Activated CD4-positive, alpha-beta T cell treated with anti-CD3 and anti-CD28 coated beads for 1 hour (primary cell): ENCODE data around the gene CACNG1.

Experiments used
- DNase-seq: peaks from one replicate; pipeline ENCODE4 v3.0.0-alpha.2; 2020

CACNG1 gene

GRCh38 chr17:67052720-67053437, 8.5 kb downstream of the CACNG1 start:
- no peak for DNase-seq

GRCh38 chr17:67053438-67054000, 9.2 kb downstream of the CACNG1 start:
- no peak for DNase-seq

DNA sequence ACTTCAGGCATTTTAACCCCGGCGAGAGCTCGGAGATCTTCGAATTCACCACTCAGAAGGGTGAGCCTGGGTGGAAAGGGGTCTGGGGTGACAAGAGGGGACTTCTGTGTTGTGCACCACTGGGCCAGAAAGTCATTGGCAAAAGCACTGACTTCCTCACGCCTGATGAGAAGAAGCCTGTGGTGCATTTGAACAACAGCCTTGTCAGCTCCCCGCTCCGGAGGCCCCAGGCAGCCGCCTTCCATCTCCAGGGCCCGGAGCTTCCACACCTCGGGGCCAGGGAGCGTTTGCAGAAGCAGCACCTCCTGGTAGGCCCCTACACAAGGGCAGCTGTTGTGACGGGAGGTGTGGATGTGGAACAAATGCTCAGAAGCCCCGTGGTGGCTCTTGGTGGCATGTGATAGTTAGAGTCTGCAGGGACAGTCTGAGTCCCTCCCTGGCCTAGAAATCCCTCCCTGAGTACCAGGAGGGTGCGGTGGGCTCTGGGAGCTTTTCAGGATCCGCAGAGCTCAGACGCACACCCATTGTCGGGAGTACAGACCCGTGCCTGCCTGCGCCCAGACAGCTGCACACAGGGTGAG, 9.7 kb downstream of the CACNG1 start:
- no peak for DNase-seq

DNA sequence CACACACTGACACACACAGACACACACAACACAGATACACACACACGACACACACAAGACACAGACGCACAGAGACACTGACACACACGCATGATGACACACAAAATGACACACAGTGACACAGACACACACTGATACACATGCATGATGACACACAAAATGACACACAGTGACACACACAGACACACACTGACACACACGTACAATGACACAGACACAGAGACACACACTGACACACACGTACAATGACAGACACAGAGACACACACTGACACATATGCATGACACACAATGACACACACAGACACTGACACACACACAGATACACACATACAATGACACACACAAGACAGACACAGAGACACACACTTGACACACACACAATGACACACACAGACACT, 10.3 kb downstream of the CACNG1 start:
- DNase-seq: no peak

DNA sequence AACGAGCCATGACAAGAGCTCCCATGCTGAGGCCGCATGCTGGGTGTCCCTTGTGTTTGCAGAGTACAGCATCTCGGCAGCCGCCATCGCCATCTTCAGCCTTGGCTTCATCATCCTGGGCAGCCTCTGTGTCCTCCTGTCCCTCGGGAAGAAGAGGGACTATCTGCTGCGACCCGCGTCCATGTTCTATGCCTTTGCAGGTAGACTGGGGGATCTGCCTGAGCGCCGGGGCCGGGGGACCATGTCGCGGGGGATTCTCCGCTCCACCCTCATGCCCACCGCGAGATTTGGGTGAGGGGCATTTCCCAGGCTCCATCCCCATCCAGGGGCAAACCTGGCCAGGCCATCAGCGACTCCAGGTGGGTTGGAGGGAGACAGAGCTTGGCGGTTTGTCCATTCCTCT, 10.7 kb downstream of the CACNG1 start:
- no peak for DNase-seq

DNA sequence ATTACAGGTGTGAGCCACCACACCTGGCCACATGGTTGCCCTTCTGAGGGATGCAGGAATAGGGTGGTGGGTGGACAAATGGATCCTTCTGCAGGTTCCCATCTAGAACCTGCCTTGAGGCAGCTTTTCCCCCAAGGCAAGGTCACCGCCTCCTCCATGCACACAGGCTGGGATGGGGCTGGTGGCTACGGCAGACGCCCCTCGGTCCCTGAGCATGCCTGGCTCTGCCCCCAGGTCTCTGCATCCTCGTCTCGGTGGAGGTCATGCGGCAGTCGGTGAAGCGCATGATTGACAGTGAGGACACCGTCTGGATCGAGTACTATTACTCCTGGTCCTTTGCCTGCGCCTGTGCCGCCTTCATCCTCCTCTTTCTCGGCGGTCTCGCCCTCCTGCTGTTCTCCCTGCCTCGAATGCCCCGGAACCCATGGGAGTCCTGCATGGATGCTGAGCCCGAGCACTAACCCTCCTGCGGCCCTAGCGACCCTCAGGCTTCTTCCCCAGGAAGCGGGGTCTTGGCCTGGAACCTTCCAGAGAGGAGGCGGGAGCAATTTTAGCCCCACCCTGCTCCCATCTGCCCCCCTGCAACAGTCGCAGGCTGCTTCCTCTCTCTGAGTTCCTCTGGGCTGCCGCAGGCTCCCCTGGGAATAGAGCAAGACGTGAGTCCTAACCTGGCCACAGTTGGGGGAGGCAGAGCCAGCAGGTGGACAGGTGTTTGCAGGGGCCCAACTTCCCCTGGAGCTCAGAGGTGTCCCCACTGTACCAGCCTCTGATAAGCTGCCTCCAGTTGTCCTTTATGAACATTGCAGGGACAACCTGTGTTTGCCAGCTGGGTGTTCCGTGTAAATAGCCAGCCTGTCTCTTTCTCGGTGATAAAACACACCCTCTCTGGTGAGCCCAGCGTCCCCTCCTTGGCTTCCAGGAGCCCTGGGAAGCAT, 11.7 kb downstream of the CACNG1 start:
- no peak for DNase-seq

GRCh38 chr17:67056746-67057490, 12.6 kb downstream of the CACNG1 start:
- no peak for DNase-seq

GRCh38 chr17:67058036-67058435, 13.7 kb downstream of the CACNG1 start:
- no peak for DNase-seq

DNA sequence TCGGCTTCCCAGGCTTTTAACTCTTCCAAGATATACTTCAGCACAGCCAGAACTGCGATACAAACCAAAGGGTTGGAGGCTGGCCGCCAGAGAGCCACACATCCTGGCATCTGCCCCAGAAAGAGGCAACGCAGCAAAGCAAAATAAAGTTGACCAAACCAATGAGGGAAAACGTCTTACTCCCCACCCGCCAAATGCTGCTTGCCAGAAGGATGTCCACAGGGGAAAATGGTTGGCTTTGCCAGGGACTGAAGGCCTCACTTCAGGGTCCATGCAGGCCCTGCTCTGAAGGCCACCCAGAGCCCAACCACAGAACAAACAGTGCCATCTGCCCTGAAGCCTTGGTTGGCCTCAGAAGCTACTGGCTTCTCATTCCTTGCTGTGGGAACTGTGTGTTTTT, 15.0 kb downstream of the CACNG1 start:
- no peak for DNase-seq

- DNase-seq: no peak
Observed at GRCh38 chr17:67063141-67063540, 18.8 kb downstream of the CACNG1 start.

DNA sequence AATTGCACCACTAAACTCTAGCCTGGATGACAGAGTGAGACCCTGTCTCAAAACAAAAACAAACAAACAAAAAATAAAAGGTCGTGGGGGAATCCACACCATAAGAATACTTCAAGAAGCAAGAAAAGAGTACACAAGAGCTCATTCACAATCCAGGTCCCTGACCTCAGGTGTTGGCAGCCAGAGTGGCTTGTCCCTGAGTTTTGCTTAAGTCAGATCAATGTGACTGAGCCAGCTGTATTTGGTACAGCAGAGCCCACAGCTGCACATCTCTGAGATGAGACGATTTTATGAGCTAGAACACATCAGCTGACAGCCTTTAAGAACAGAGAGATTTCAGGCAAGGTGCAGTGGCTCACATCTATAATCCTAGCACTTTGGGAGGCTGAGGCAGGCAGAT, 22.4 kb downstream of the CACNG1 start:
- DNase-seq: no peak

DNA sequence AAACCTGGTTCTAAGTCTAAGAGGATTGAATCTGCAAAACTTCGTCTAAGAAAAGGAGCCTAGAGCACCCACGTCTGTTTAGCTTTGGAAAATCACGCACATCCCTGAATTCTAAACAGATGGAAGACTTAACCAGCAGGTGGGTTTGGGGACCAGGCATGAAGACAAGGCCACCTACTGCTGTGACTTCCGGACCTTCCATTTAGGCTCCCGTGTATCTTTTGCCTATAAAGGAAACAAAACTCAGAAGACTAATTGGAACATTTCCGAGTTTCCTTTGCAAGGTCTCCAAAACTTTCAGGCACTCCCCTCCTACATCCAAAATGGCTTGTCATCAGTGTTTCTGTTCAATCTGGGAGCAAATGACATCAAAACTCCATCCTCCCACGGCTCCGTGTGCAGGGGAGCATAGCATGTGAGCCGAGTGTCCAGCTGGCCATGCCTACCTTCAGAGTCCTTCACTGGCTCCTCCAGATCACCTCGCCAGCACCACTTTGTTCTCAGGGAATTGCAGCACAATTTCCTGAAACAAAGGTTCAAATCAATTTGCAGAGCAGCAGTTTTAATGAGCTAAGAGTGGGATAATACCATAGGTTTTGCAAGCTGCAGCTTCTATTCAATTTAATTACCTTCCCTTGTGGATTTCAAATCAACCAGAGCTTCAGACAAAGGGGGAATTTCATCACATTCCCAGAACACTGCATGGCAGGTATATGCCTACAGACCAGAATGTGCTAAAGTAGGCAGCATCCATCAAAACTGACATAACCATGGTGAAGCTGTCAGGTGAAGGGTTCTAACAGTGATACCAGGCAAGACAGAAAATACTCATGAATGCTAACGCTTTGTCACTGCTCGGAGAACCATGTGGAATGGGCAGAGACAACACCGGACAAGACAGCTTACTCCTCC, 23.5 kb downstream of the CACNG1 start:
- DNase-seq: no peak

DNA sequence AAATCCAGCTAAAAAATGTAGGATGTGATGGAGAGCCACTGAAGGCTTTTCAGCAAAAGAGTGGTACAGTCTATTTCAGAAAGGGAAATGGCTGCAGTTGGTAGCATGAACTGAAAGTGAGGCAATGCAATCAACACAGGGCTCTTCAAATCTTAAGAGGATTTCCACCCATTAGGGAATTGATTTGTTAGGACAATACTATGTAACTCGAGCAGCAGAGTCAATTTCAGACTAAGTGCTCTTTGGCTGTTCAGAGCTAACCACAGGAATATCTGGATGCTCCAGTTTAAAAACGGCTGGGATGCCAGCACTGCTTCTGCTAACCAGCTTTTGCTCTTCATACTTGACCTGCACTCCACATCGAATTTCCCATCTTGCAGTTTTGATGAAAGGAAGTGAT, 24.6 kb downstream of the CACNG1 start:
- no peak for DNase-seq

DNA sequence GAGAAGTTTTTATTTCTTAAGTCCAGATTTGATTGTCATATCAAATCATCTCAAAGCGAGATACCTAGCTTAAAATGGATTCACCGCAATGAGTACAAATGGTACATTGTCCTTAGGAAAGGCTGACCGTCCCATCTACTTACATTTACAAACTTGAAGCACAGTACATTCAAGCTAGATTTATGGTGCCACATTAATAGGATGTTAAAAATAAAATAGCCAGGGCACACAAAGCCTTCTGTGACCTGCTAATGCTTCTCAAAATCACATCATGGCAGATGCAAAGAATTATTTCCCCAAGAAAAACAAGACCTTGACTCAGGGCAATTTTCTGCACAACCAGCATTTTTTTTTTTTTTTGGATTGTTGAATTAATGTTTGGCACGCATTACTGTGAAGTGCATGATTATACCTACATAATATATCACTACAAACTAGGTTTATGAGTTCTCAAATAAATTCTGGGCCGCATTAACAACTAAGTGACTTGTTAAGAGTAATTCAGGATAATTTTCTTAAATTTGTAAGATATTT, 25.3 kb downstream of the CACNG1 start:
- DNase-seq: no peak

- DNase-seq: no peak
Observed at GRCh38 chr17:67071595-67071994, 27.2 kb downstream of the CACNG1 start.

GRCh38 chr17:67072885-67073284, 28.5 kb downstream of the CACNG1 start:
- no peak for DNase-seq

DNA sequence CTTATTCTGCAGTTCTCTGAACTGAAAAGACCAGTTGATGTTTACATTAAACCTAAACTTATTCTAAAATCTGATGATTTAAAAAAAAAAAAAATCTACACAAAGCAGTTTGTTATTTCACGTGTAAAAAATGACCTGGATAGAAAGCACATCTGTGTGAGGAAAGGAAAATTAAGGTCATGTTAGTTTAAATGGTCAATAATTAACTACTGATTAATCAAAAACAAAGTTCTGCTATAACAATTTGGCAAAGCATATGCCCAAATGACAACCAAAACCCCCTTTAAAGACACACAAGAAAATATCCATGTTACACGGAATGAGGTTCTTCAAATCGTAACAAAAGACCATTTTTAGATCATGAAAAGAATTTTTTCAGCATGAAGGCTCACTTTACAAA, 30.4 kb downstream of the CACNG1 start:
- DNase-seq: no peak

DNA sequence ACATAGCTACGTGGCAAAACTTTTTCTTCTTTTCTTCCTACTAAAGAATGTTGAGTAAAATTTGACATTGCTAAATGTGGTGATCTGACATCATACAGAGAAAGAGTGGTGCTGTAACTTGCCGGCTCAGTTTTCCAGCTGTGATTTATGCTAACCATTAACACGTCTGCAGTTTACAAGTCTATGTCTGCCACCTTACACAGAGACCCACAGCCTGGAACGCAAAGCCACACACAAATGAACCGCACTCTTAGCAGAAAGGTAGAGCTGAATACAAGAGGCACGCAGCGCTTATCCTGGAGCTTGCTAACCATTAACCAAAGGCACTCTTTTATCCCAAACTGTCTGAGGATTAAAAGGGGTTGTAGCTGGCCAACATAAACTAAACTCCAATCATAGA, 31.9 kb downstream of the CACNG1 start:
- no peak for DNase-seq

- no peak for DNase-seq
Observed at GRCh38 chr17:67078292-67078691, 33.9 kb downstream of the CACNG1 start.

- DNase-seq: no peak
Observed at GRCh38 chr17:67079491-67079890, 35.1 kb downstream of the CACNG1 start.

DNA sequence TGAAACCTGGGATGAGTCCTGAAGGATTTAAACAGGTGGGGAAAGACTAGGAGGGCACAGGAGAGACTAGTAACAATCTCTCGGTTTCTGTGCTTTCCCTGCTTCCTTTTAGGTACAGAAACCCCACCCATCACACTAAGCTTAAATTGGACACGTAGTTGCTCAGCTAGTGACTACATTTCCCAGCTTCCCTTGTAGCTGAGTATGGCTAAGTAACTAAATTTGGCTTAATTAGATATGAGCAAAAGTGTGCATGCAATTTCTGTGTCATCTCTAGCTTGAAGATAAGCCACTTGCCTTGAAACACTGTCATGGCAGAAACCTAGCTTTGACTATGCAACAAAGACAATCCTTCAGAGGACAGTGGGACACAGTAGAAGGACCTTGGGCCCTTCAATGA, 36.5 kb downstream of the CACNG1 start:
- DNase-seq: no peak
